Measurements from ENCODE around the gene HELT.
"Not testable (repeated sequence)": the region's sequence is repeated elsewhere in the genome, so short reads cannot be mapped to it uniquely, and the experiment has no call there.

- TF ChIP-seq POLR2A (IDR thresholded peaks at IDR 0.05; ENCODE audit: extremely low read depth, insufficient read length); CTCF (IDR thresholded peaks at IDR 0.05; ENCODE audit: low read depth, low read length); MYC (IDR thresholded peaks at IDR 0.05; ENCODE audit: low read depth, low read length): not testable (repeated sequence)
Measured at GRCh38 chr4:185051283-185051682, 33.0 kb downstream of the HELT start.
